HFFc6 (cell line): ENCODE data around the gene PIGX. TPM values are rescaled to one million over a fixed set of nuclear protein-coding genes. Genes with fewer than 3 reads are reported as not detected.
A peak's percentile ranks its signal among the peaks of the same experiment; 100 is the strongest.

Experiments used
- DNase-seq: peaks from one replicate; pipeline ENCODE4 v3.0.0-alpha.2; 2018
- H3K27ac Mint-ChIP-seq: 2 replicates; pipeline ENCODE4 v1.8.0; 2020; ENCODE audit warnings: mild to moderate bottlenecking, mixed read lengths
- H3K27me3 Mint-ChIP-seq: 2 replicates; pipeline ENCODE4 v1.8.0; 2021; ENCODE audit warnings: mild to moderate bottlenecking, moderate library complexity, mixed read lengths; ENCODE audit not compliant: insufficient read depth
- H3K36me3 Mint-ChIP-seq: 2 replicates; pipeline ENCODE4 v1.8.0; 2021; ENCODE audit warnings: low read depth, mixed read lengths
- H3K4me1 Mint-ChIP-seq: 2 replicates; pipeline ENCODE4 v1.8.0; 2020; ENCODE audit warnings: low read depth, mixed read lengths
- H3K4me3 Mint-ChIP-seq: 2 replicates; pipeline ENCODE4 v1.8.0; 2020; ENCODE audit warnings: mild to moderate bottlenecking, moderate library complexity, mixed read lengths
- H3K9me3 Mint-ChIP-seq: 2 replicates; pipeline ENCODE4 v1.8.0; 2020; ENCODE audit warnings: mild to moderate bottlenecking, mixed read lengths
- total RNA-seq, 6 experiments: library from RNA; stranded (reverse); fragmentation: NEBNext Ultra II Directional; extraction: Animal tissue kit (Norgen Biotek cat#: 25700); gene quantifications; 2 replicates in 1 of 6; 3 replicates in 5 of 6; pipeline ENCODE4 v1.2.3, GENCODE V29; 2021
- TF ChIP-seq, protein P1 (sequence below): fragments of 200-600 bp; sonication (generic); IDR thresholded peaks from 2 replicates; pipeline ENCODE4 v1.5.0; 2021; ENCODE audit warnings: antibody characterized with exemption, mild to moderate bottlenecking

Gene PIGX
- total RNA-seq, 6 experiments from 2014 or later = 19.6 to 25.0 (median 24.2) TPM

DNA sequence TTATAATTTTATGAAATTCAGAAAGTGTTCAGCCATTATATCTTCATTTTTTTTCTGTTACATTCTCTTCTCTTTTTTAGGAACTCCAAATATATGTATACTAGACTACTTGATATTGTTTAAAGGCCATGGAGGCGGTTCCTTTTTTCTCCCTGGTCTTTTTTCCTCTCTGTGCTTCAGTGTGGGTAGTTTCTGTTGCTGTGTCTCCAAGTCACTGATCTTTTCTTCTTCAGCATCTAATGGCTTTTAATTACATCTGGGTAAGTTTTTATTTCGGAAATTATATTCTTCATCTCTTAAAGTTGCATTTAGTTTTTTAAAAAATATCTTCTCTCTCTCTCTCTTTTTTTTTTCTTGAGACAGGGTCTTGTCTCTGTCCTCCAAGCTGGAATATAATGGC is 8.9 kb downstream of the PIGX start:
- no peak overlapping the region for H3K27ac Mint-ChIP-seq
- peaks cover 30% of the 10 kb centered on the region for H3K36me3 Mint-ChIP-seq
- TF ChIP-seq, protein P1, sequence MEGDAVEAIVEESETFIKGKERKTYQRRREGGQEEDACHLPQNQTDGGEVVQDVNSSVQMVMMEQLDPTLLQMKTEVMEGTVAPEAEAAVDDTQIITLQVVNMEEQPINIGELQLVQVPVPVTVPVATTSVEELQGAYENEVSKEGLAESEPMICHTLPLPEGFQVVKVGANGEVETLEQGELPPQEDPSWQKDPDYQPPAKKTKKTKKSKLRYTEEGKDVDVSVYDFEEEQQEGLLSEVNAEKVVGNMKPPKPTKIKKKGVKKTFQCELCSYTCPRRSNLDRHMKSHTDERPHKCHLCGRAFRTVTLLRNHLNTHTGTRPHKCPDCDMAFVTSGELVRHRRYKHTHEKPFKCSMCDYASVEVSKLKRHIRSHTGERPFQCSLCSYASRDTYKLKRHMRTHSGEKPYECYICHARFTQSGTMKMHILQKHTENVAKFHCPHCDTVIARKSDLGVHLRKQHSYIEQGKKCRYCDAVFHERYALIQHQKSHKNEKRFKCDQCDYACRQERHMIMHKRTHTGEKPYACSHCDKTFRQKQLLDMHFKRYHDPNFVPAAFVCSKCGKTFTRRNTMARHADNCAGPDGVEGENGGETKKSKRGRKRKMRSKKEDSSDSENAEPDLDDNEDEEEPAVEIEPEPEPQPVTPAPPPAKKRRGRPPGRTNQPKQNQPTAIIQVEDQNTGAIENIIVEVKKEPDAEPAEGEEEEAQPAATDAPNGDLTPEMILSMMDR = no peak
- no peak for DNase-seq
- peaks cover 7% of the 10 kb centered on the region for H3K9me3 Mint-ChIP-seq
- peaks cover under 1% of the 10 kb centered on the region; the same call in 1 of the 2 replicates for H3K4me1 Mint-ChIP-seq
- H3K27me3 Mint-ChIP-seq = no peaks in the 10 kb centered on the region
- no peak overlapping the region for H3K4me3 Mint-ChIP-seq

DNA sequence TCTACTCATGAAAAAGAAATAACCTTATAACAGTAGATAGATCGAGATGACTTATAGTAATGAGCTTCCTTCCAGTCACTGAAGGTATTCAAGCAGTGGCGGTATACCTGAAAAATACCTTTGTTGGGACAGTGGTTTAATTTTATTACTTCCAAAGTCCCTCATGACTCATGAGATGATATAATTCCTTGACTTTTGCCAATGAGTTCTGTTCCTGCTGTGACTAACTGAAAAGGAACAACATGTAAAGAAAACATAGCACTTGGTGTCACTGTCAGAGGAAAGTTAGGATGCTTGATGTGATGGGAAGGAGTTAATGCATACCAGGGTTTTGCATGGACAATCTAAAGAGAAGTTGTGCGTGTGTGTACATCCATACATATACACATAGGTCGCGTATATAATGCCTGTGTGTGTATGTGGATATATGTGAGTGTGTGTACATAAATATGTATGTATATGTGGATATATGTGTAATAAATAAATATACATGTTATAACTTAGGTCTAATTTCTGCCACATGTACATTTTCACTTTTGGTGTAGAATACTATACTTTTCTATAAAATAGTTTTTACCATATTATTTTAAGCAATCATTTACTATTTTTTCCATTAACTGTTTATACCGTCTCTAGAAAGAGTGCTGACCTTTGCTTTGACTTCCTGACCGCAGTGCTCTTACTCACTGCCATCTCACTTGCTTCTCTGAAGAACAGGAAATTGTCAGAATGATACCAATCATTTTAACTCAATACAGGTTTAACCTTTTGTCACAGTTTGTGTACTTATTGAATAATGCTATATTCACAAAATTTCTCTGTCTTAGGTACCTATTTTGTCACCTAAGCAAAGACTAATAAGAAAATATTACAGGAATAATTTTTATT is 14.9 kb downstream of the PIGX start:
- peak overlapping the region; percentile 63 for H3K27ac Mint-ChIP-seq
- H3K27me3 Mint-ChIP-seq = no peaks in the 10 kb centered on the region
- TF ChIP-seq, protein P1 = no peak
- H3K4me3 Mint-ChIP-seq = peak overlapping the region; percentile 37
- H3K4me1 Mint-ChIP-seq = peaks cover 26% of the 10 kb centered on the region
- H3K36me3 Mint-ChIP-seq = peaks cover 12% of the 10 kb centered on the region
- DNase-seq = peak; percentile 60
- H3K9me3 Mint-ChIP-seq = no peaks in the 10 kb centered on the region

DNA sequence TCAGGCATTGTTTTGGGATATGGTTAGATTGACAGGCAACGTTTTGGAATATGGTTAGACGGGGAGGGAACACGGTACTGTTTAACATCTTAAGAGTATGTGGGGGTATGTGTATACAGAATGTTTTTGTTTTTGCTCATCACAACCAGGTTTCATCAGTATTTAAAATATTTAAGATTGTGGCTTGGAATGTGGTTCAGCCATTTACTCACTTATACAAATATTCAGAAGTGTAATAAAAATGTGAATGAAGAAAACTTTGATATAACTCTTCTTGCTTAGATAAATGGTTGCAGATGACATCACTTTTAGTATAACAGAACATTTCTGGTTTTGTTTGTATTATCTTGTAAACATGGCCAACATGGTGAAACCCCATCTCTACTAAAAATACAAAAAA is 23.6 kb downstream of the PIGX start:
- Mint-ChIP-seq H3K4me1 (peaks cover 20% of the 10 kb centered on the region), H3K4me3 (no peak overlapping the region), H3K36me3 (peaks cover 7% of the 10 kb centered on the region), H3K27ac (peak overlapping the region; percentile 0; the same call in 1 of the 2 replicates), H3K9me3 (peaks cover 5% of the 10 kb centered on the region), H3K27me3 (no peaks in the 10 kb centered on the region)
- TF ChIP-seq, protein P1 = no peak
- peak; percentile 39 for DNase-seq

DNA sequence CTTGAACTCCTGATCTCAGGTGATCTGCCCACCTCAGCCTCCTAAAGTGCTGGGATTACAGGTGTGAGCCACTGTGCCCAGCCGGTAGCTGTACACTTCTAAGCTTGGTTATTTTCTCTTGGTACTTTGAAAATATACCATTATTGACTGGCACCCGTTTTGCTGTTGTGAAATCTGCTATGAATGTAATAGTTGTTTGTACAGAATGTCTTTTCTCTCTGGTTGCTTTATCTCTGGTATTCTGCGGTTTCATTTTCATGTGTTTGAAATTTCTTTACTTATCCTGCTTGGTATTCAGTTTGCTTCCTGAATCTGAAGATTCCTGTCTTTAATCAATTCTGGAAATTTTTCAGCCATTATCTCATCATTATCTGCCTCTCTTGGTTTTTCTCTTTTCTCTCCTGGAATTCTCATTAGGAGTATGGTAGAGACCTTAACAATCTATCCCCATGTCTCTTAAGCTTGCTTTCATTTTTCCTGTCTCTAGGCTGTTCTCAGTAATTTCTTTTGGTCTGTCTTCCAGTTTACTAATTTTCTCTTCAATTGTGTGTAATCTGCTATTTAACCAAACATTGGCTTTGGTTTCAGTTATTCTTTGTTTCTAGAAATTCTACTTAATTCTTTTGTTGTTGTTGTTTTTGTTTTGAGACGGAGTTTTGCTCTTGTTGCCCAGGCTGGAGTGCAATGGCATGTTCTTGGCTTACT is 24.6 kb downstream of the PIGX start:
- DNase-seq = no peak
- Mint-ChIP-seq H3K36me3 (peaks cover 9% of the 10 kb centered on the region), H3K9me3 (peaks cover 5% of the 10 kb centered on the region), H3K4me1 (peaks cover 29% of the 10 kb centered on the region), H3K27me3 (no peaks in the 10 kb centered on the region), H3K27ac (no peak overlapping the region; the same call in 1 of the 2 replicates), H3K4me3 (no peak overlapping the region)
- TF ChIP-seq, protein P1 = no peak

DNA sequence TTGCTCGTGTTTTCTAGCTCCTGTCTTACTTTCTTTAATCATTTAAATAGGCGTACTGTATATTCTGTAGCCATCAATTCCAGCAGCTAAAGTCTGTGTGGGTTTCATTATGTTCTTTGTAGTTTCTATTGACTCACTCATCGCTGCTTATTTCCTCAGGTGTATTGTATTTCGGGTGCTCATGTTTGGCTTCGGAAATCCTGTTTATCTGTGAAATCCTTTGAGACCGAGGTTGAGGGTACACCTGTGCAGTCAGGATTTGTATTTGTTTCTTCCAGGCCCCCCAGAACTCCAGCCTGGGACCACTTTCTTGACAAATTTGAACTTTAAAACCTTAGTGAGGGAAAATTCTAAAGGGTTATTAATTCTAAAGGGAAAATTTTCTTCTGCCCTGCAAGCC is 25.5 kb downstream of the PIGX start:
- Mint-ChIP-seq H3K27me3 (no peaks in the 10 kb centered on the region), H3K36me3 (peaks cover 10% of the 10 kb centered on the region), H3K27ac (no peak overlapping the region), H3K4me1 (peaks cover 32% of the 10 kb centered on the region), H3K4me3 (no peak overlapping the region), H3K9me3 (peaks cover 5% of the 10 kb centered on the region)
- TF ChIP-seq, protein P1 = no peak
- no peak for DNase-seq
